Medulla oblongata (tissue), 1 donor: Measurements from ENCODE around the gene SPON1.
A peak's percentile ranks its signal among the peaks of the same experiment; 100 is the strongest.
"Not testable (repeated sequence)": the region's sequence is repeated elsewhere in the genome, so short reads cannot be mapped to it uniquely, and the experiment has no call there.

ENCODE experiments used
- DNase-seq: peaks from one replicate; pipeline ENCODE4 v3.0.0-alpha.2; 2015; ENCODE audit errors: extremely low spot score

The SPON1 gene

GRCh38 chr11:14124886-14125285 lies 162.4 kb downstream of the SPON1 start:
- DNase-seq = peak; percentile 72

- no peak for DNase-seq
These were observed 163.0 kb downstream of the SPON1 start for GRCh38 chr11:14125529-14125928.

- DNase-seq = no peak
These were observed 165.2 kb downstream of the SPON1 start for GRCh38 chr11:14127679-14128078.

GRCh38 chr11:14132312-14132711 lies 169.8 kb downstream of the SPON1 start:
- no peak for DNase-seq

- no peak for DNase-seq
These were observed 170.9 kb downstream of the SPON1 start for GRCh38 chr11:14133381-14133780.

- DNase-seq = no peak
These were observed 174.0 kb downstream of the SPON1 start for GRCh38 chr11:14136561-14136960.

GRCh38 chr11:14137284-14137683 lies 174.8 kb downstream of the SPON1 start:
- no peak for DNase-seq

- no peak for DNase-seq
These were observed 178.5 kb downstream of the SPON1 start for GRCh38 chr11:14140991-14141390.

GRCh38 chr11:14141676-14142075 lies 179.2 kb downstream of the SPON1 start:
- no peak for DNase-seq

GRCh38 chr11:14144934-14145333 lies 182.4 kb downstream of the SPON1 start:
- no peak for DNase-seq

GRCh38 chr11:14148653-14149273 lies 186.2 kb downstream of the SPON1 start:
- peak; percentile 46 for DNase-seq

GRCh38 chr11:14149683-14150082 lies 187.2 kb downstream of the SPON1 start:
- no peak for DNase-seq

- DNase-seq = no peak
These were observed 188.4 kb downstream of the SPON1 start for GRCh38 chr11:14150878-14151277.

GRCh38 chr11:14154103-14154502 lies 191.6 kb downstream of the SPON1 start:
- not testable (repeated sequence) for DNase-seq

- no peak for DNase-seq
These were observed 195.9 kb downstream of the SPON1 start for GRCh38 chr11:14158393-14158792.

- DNase-seq = no peak
These were observed 201.1 kb downstream of the SPON1 start for GRCh38 chr11:14163576-14163975.

- DNase-seq = not testable (repeated sequence)
These were observed 211.2 kb downstream of the SPON1 start for GRCh38 chr11:14173679-14174078.

GRCh38 chr11:14179116-14179820 lies 216.7 kb downstream of the SPON1 start:
- no peak for DNase-seq

- DNase-seq = no peak
These were observed 218.6 kb downstream of the SPON1 start for GRCh38 chr11:14181121-14181520.

GRCh38 chr11:14182833-14183364 lies 220.4 kb downstream of the SPON1 start:
- no peak for DNase-seq

GRCh38 chr11:14184028-14184940 lies 221.8 kb downstream of the SPON1 start:
- DNase-seq = no peak

- no peak for DNase-seq
These were observed 222.9 kb downstream of the SPON1 start for GRCh38 chr11:14185461-14185860.
